GM18870 (cell line): Measurements from ENCODE around the gene ABL2.
"Not testable (repeated sequence)": the region's sequence is repeated elsewhere in the genome, so short reads cannot be mapped to it uniquely, and the experiment has no call there.

Source experiments
- ATAC-seq: cut with Tn5 transposase; IDR thresholded peaks from one replicate; pipeline ENCODE4 v1.9.1; 2021; ENCODE audit warnings: moderate library complexity; ENCODE audit not compliant: unreplicated experiment

The ABL2 gene

DNA sequence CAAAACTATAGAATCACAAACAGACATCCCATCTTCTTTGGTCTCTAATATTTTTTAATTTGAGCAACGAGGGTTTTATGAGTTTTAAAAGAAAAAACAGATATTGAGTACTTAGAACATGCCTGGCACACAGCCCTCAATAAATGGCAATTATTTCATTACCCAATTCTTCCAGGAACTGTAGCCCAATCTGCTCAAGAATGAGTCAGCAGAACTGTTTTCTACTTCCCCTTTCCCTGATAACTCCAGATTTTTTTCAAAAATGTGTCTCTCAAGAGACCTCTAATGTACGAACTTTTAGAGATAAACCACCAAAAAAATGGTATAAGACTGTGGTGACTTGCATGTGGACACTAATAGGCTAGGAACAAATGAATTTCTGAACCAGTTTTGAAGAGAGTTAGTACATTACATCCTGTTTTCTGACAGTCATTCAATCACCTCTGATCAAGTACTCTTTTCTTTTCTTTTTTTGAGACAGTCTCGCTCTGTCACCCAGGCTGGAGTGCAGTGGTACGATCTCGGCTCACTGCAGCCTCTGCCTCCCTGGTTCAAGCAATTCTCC lies 11.5 kb downstream of the ABL2 start:
- no peak for ATAC-seq

DNA sequence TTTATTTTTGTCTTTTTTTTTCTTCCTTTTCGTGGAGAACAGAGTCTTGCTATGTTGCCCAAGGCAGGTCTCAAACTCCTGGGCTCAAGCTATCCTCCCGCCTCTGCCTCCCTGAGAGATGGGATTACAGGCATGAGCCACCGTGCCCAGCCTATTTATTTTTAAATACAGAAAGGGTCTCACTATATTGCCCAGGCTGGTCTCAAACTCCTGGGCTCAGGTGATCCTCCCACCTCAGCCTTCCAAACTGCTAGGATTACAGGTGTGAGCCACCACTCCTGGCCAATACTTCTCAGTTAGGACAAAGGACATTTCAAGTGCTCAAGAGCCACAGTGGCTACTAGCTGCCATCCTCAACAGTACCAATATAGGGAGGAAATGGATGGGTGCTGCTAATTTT lies 16.2 kb downstream of the ABL2 start:
- not testable (repeated sequence) for ATAC-seq

DNA sequence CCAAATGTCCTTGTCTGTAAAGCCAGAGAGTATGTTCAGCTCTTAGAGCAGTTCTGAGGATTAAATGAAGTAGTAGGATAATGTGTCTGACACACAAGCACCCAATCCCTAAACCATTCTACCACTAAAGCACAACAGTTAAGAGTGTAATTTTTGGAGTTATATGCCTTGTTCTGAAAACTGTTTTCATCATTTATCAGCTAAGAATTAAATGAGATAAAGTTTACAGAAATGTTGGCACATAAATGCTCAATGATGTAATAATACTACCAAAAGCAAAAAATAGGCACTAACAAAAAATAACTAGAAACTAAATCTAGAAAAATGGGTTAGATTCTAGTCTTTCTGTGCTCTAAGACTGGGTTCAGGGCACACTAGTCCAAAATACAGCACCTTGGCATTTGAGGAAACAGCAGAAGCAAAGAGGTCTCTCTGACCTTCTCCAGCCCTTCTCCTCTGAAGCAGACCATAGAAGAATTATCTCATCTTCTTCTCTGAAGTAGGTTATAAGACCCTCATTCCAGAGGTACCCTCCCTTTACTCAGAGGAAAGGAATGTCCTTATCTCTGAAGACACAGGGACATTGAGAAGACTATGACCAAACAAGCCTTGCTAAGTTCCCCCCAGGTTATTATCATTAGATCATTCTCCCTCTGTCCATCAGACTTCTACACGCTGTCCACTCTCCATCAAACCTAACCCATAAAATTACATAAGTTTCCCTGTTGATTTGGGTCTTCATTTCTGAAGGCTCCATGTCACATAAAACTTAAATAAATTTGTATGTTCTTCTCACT lies 20.6 kb downstream of the ABL2 start:
- ATAC-seq = no peak

DNA sequence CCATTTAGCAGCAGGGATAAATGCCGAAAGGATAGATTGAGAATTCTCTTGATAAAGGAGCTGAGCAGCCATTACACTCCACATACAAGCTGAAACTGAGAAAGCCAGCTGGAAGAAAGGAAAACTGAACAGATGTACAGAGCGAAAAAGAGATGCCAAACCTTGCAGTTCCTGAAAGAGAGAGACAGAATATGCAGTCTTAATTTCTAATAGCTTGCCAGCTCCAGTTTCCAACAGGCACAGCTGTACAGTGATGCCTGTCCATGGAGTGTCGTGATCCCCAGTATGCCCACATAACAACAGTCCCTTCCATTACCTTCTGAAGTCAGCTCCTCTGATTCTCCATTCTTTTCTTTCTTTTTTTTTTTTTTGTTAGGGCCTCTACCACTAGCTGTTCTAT lies 22.7 kb downstream of the ABL2 start:
- no peak for ATAC-seq

DNA sequence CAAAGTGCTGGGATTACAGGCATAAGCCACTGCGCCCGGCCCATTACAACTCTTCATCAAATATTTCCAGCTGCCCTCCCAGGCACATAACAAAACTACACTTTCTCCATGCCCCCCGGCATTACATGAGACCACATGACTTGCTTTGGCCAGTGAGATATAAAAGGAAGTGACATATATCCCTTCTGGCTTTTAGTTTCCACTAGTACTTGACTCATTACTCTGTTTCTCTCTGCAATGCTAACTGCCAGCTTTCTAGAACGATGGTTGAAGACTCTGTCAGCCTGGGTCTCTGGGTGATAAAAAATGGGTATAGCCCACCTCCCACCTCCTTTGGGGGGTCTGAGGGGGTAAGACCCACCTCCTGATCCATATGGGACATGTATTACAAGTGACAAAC lies 24.2 kb downstream of the ABL2 start:
- ATAC-seq = no peak

DNA sequence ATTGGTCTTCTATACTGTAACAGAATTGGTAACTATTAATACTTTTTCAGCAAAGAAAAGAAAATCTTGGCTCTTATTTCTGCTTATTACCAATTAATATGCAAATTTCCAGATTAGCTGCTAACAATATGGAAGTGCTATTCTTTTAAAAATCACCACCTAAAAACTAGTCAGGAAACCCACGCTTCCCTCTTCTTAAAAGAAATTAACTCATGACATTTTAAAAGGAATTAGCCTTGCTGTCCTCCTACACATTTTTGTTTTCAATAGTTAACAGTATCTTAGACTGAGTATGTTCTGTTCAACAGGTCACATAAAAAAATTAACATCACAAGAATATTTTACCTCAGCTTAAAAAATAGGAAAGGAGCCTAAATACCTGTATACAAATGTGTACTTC lies 27.3 kb downstream of the ABL2 start:
- ATAC-seq = no peak

DNA sequence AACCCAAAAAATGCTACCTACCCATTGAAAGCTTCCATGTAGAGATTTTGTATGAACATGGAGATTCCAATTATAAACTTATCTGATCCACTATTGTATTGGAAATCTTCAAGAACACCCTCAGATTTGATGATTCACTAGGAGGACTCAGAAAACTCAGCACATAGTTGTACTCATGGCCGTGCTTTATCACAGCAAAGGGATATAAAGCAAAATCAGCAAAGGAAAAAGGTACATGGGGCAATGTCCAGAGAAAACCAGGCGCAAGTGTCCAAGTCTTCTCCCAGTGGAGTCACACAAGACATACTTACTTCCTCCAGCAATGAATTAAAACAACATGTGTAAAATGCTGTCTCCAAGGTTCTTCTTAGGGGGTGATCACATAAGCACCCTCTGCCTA lies 28.9 kb downstream of the ABL2 start:
- ATAC-seq = no peak

DNA sequence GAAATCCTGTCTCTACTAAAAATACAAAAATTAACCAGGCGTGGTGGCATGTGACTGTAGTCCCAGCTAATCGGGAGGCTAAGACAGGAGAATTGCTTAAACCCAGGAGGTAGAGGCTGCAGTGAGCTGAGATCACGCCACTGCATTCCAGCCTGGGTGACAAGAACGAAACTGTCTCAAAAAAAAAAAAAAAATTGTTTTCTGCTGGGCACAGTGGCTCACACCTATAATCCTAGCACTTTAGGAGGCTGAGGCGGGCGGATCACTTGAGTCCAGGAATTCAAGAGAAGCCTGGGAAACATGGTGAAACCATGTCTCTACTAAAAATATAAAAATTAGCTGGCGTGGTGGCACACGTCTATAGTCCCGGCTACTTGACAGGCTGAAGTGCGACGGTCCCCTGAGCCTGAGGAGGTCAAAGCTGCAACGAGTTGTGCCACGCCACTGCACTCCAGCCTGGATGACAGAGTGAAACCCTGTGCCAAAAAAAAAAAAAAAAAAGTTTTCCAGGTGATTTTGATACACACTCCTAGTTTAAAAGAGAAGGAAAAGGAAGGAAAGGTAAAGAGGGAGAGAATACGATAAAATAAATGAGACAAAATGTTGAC lies 31.7 kb downstream of the ABL2 start:
- ATAC-seq = no peak

DNA sequence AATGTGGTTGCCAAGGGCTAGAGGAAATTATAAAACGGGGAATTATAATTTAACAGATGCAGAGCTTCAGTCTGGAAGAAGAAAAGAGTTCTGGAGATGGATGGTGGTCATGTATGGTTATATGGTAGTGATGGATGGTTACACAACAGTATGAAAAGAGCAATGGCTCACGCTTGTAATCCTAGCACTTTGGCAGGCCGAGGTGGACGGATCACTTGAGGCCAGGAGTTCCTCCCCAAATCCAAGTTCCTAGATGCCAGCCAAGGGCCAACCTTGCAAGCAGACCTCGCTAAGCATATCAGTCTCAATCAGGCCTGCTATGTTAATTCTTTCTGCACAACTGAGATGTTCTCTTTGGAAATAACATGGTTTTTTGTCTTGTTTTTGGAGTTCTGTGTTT lies 33.6 kb downstream of the ABL2 start:
- not testable (repeated sequence) for ATAC-seq

DNA sequence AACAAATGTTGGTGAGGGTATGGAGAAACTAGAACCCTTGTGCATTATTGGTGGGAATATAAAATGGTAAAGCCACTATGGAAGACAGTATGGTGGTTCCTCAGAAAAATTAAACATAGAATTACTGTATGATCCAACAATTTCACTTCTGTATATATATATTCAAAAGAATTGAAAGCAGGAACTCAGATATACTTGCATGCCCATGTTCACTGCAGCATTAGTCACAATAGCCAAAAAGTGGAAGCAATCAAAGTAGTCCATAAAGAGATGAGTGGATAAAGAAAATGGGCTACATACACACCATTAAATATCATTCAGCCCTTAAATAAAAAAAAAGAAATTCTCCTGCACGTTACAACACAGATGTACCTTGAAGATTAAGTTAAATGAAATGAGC lies 34.1 kb downstream of the ABL2 start:
- no peak for ATAC-seq

DNA sequence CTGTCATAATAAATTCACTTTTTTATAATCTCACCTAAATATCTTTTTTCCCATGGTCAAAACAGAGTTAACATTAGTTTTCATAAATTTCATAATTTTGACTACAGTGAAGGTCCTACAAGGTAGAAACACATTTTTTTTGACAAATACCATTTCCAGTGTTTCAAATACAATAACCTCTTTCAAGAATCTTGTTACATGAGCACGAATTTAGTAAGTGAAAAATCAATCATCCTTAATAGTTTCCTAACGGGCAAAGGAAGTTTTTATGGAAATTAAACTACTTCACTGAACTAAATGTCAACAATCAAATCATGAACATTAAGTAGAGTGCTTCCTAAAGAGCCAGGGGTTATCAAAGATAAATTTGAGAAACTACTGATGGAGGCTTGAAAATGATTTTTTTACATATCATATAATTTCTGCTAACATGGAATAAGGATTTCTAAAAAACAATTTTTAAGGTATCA lies 35.4 kb downstream of the ABL2 start:
- no peak for ATAC-seq

DNA sequence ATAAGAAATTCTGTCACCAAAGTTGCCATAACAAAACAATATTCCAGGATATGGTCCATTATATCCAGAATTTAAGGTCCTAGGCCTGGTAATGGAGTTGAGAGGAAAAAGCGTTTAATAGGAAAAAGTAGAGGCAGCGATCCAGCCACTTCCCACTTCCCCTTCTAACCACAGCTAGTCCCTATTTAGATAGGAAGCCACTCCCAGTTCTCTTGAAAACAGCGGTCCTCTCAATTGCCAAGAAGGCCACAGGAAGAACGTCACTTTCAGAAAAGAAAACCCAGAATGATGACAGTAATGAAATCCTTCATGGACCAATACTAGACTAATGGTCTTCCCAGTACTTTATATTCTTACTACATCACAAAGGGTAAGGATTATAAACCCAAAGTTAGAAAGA lies 38.6 kb downstream of the ABL2 start:
- no peak for ATAC-seq

DNA sequence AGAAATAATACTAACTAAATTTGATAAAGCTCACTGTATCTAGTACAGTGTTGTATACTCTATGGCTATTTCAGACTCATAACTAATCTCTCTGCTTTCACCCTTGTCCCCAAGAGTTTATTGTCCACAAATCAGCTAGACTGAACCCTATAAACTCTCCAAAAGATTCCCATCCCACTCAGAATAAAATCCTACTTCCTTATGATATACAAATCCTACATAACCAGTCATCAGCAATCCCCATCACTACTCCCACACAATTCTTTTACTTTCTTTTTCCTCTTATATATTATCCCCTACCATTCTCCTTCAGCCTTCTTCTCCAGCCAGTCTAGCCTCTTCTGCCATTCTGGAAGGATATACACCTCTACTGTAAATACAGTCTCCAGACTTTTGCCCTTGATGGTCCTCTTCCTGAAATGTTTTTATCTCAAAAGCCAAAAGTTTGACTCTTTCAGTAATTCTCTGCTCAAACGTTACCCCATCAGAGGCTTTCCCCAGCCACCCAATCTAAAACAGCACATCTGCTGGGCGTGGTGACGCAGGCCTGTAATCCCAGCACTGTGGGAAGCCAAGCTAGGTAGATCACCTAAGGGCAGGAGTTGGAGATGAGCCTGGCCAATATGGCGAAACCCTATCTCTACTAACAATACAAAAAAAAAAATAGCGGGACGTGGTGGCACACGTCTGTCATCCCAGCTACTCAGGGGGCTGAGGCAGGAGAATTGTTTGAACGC lies 41.6 kb downstream of the ABL2 start:
- ATAC-seq = no peak

DNA sequence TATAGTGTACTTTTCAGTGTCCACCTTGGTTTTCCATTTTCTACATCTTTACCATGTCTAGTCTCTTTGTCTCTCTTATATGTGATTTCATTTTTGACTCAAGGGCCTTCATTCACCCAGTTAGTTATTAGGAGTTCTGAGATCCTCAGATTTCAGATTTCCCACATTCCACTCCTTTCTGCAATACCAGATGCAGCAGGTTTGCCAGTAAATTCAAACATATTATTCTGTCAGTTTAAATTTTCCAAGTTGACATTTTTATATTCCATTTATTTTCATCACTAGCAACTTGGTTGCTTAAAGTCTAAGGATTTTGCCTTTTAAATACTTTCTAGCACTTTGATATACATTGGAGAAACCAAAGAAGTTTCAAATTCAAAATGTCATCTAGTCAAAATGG lies 42.4 kb downstream of the ABL2 start:
- ATAC-seq = no peak

DNA sequence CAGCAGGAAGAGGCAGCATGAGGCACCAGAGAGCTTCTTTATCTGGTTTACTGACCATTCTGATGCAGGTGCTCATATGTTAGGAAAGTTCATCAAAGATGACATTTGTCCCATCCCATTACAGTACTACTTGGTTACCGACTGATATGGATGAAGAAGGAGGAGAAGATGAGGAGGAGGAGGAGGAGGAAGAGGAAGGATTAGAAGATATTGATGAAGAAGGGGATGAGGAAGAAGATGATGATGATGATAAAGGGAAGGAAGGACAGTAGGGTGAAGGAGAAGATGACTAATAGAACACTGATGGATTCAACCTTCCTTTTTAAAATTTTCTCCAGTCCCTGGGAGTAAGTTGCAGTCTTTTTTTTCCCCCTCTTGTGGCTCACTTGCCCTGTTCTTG lies 45.1 kb downstream of the ABL2 start:
- no peak for ATAC-seq

DNA sequence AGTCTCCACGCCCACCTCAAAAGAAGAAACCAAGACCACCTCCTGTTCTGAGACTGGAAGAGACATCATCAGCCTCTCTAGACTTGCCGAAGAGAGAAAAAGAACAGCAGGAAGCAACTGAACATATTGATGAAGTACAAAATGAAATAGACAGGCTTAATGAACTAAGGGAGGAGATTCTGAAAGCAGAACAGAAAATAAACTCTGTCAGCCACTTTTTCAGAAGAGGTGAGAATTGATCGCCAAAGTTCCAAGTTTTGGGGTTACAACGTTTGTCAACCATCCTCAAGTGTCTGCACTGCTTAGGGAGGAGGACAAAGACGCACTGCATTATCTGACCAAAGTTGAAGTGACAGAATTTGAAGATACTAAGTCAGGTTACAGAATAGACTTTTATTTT lies 45.6 kb downstream of the ABL2 start:
- ATAC-seq = no peak

DNA sequence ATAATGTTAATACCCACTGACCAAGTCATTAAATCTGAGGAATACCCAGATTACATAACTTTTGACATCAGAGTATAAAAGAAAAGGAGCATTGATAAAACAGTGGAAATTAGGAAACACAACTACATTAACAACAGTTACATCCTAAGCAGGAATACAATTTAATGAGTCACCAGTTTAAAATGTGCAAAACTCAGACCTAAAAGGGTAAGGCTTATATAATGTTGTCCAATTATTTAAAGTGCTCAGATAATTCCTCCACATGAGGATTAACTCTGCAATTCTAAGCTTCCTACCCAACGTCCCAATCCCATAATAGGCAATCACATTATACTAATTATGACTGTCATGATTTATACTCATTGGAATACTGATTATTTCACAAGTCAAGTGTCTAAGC lies 50.5 kb downstream of the ABL2 start:
- ATAC-seq = no peak

DNA sequence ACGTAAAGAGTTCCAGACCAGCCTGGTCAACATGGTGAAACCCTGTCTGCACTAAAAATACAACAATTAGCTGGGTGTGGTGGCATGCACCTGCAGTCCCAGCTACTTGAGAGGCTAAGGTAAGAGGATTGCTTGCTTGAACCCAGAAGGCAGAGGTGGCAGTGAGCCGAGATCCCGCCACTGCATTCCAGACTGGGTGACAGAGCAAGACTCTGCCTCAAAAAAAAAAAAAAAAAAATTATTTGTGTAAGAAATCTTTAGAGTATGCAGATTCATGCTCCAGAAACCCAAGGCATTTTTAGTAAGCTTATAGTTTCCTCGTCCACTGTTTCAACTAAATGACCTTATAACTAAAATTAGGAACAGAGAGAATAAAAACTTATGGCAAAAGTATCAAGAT lies 51.3 kb downstream of the ABL2 start:
- no peak for ATAC-seq

DNA sequence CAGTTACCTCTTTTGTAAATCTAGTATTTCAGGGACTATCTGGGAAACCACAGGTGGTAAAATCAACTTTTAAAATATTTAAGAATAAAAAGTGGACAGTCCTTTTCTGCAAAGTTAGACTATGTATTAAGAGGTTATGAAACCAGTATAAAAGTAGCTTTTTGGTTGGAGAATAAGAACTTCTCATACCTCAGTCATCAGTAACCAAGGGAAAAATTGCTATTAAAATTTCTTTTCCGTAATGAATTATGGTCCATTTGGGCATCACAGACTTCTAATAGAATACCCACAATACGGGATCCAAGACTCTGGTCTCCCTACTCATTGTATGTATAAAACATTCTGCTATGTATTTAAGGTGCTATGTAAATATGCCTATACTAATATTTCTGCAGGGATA lies 51.9 kb downstream of the ABL2 start:
- no peak for ATAC-seq

DNA sequence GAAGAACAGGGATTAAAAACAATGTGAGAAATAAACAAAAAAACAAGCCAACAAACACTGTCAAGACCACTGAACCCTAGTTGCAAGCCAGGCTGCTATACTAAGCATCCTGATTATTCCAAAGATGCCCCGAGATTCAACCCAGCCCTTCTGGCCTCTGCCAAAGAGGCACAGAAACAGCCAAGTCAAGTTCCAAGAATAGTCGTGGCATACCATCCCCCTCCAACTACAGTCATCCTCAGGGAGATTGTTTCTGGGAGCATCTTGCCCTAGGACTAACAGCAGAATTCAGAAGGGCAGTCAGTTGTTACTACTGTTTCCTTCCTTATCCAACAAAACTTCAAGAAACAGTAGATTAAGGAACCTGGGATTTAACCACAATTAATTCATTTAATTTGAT lies 52.3 kb downstream of the ABL2 start:
- no peak for ATAC-seq

DNA sequence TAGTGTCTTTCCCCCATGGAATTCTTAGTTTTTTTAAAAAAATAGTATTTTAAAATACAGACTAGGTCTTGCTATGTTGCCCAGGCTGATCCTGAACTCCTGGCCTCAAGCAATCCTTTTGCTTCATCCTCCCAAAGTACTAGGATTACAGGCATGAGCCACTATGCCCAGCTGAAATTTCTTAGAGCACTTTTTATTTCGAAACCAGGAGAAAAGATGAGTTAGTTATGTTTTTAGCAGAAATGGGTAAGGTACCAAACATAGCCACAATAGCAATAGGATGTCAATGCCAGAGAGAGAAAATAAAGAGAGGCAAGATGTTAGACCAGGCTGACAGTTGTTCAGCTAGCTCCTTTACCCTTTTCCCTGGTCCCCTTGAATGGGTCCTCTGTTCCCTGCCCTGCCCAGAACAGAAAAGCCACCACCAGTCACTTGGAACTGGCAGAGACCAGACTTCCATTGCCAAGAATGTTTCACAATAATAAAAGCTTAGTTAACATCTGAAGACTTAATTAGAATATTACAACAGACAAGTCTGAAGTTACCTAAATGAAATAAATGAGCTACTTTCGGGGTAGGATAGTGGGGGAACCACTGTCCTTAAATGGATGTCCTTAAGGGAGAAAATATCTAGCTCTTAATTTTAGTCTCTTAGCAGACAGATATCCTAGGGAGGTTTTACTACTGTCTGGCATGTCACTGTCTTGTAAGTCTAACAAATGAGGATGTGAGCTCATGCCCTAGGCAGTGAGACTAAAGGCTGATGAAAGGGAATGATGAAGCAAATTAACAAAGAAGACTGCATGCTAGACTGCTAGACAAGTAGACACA lies 54.3 kb downstream of the ABL2 start:
- ATAC-seq = no peak
